Neural cell (in vitro differentiated cells): Measurements from ENCODE around the gene NOP14. TPM values are rescaled to one million over a fixed set of nuclear protein-coding genes. Genes with fewer than 3 reads are reported as not detected.

ENCODE experiments used
- H2AFZ ChIP-seq: fragments of 200-600, 300-800 bp; sonication (generic), shearing (Covaris generic); 2 replicates; pipeline ENCODE4 v1.6.0; 2014; ENCODE audit warnings: low read depth, mild to moderate bottlenecking, antibody characterized with exemption, low read length, moderate library complexity
- H3F3A ChIP-seq: fragments of 200-600 bp; shearing (Covaris generic); 2 replicates; pipeline ENCODE4 v1.6.1; 2016; ENCODE audit warnings: mild to moderate bottlenecking, moderate library complexity, mixed read lengths, antibody characterized with exemption, low read length; ENCODE audit not compliant: insufficient read depth, poor library complexity, severe bottlenecking
- H3K27ac ChIP-seq: fragments of 200-600, 300-800 bp; sonication (generic), shearing (Covaris generic); 2 replicates; pipeline ENCODE4 v1.5.1; 2014; ENCODE audit warnings: mild to moderate bottlenecking, low read length, moderate library complexity
- H3K27me3 ChIP-seq: fragments of 300-800, 200-600 bp; sonication (generic), shearing (Covaris generic); 2 replicates; pipeline ENCODE4 v1.6.0; 2014; ENCODE audit warnings: mild to moderate bottlenecking, low read depth, low read length, moderate library complexity; ENCODE audit not compliant: insufficient read depth
- H3K36me3 ChIP-seq: fragments of 300-800, 200-600 bp; sonication (generic), shearing (Covaris generic); 2 replicates; pipeline ENCODE4 v1.5.1; 2014; ENCODE audit warnings: mild to moderate bottlenecking, antibody characterized with exemption, low read length, moderate library complexity; ENCODE audit not compliant: insufficient read depth
- H3K4me2 ChIP-seq: fragments of 300-800, 200-600 bp; sonication (generic), shearing (Covaris generic); 2 replicates; pipeline ENCODE4 v1.6.0; 2014; ENCODE audit warnings: mild to moderate bottlenecking, low read length
- H3K4me3 ChIP-seq: fragments of 300-800, 200-600 bp; sonication (generic), shearing (Covaris generic); 2 replicates; pipeline ENCODE4 v1.5.1; 2014; ENCODE audit warnings: mild to moderate bottlenecking, low read length, moderate library complexity
- H3K79me2 ChIP-seq: fragments of 200-600 bp; shearing (Covaris generic); replicated peaks from 2 replicates; pipeline ENCODE4 v1.6.0; 2014; ENCODE audit warnings: mild to moderate bottlenecking, low read length, moderate library complexity; ENCODE audit not compliant: insufficient read depth
- H3K9ac ChIP-seq: fragments of 300-800, 200-600 bp; sonication (generic), shearing (Covaris generic); 2 replicates; pipeline ENCODE4 v1.6.1; 2016; ENCODE audit warnings: mild to moderate bottlenecking, low read length, mixed read lengths
- H3K9me2 ChIP-seq: fragments of 200-600 bp; shearing (Covaris generic); 2 replicates; pipeline ENCODE4 v1.6.1; 2016; ENCODE audit warnings: mild to moderate bottlenecking, low read length, mixed read lengths; ENCODE audit not compliant: insufficient read depth
- H3K9me3 ChIP-seq: fragments of 200-600, 300-800 bp; sonication (generic), shearing (Covaris generic); 2 replicates; pipeline ENCODE4 v1.6.1; 2016; ENCODE audit warnings: mild to moderate bottlenecking, mixed run types, low read length, moderate library complexity, mixed read lengths
- H4K20me1 ChIP-seq: fragments of 200-600 bp; shearing (Covaris generic); 2 replicates; pipeline ENCODE4 v1.6.1; 2016; ENCODE audit warnings: mild to moderate bottlenecking, mixed run types; ENCODE audit not compliant: insufficient read depth
- CTCF ChIP-seq: fragments of 450-650 bp; IDR thresholded peaks from 2 replicates; pipeline ENCODE4 v1.5.1; 2014; ENCODE audit warnings: antibody characterized with exemption, mild to moderate bottlenecking, moderate library complexity; ENCODE audit not compliant: poor library complexity, severe bottlenecking
- EP300 ChIP-seq: fragments of 450-650 bp; conservative IDR thresholded peaks from 2 replicates; pipeline ENCODE4 v1.6.1; 2014; ENCODE audit warnings: antibody characterized with exemption, mild to moderate bottlenecking, moderate library complexity; ENCODE audit not compliant: poor library complexity, severe bottlenecking
- EZH2 ChIP-seq: fragments of 200-600, 300-800 bp; shearing (Covaris generic), sonication (generic); IDR thresholded peaks from 2 replicates; pipeline ENCODE4 v1.6.1; 2014; ENCODE audit warnings: antibody characterized with exemption, low read length, borderline replicate concordance, mild to moderate bottlenecking; ENCODE audit not compliant: insufficient read depth, poor library complexity, severe bottlenecking
- MXI1 ChIP-seq: fragments of 450-650 bp; conservative IDR thresholded peaks from 2 replicates; pipeline ENCODE4 v1.6.1; 2014; ENCODE audit warnings: antibody characterized with exemption, mild to moderate bottlenecking; ENCODE audit not compliant: poor library complexity, severe bottlenecking
- POLR2AphosphoS5 ChIP-seq: IDR thresholded peaks from 2 replicates; pipeline ENCODE4 v1.6.1; 2012
- RAD21 ChIP-seq: fragments of 450-650 bp; conservative IDR thresholded peaks from 2 replicates; pipeline ENCODE4 v1.6.1; 2014; ENCODE audit warnings: antibody characterized with exemption, mild to moderate bottlenecking, moderate library complexity
- REST ChIP-seq: IDR thresholded peaks from 2 replicates; pipeline ENCODE4 v1.6.1; 2012; ENCODE audit warnings: borderline replicate concordance
- SMC3 ChIP-seq: fragments of 450-650 bp; conservative IDR thresholded peaks from 2 replicates; pipeline ENCODE4 v1.6.1; 2014; ENCODE audit warnings: antibody characterized with exemption, mild to moderate bottlenecking, moderate library complexity; ENCODE audit not compliant: poor library complexity
- TAF1 ChIP-seq: IDR thresholded peaks from 2 replicates; pipeline ENCODE4 v1.6.1; 2012; ENCODE audit warnings: low read depth
- polyA plus RNA-seq: library from polyadenylated mRNA; depleted of rRNA; stranded (reverse); fragments of >200 nt; gene quantifications from 2 replicates; pipeline ENCODE4 v1.2.3, GENCODE V29; 2014

The NOP14 gene
- polyA plus RNA-seq, 1 donor from 2014 or later: 6.3 TPM

- H3K79me2 ChIP-seq: no peaks in the 10 kb centered on the region
- no peak for TF ChIP-seq EZH2
- no peak for TF ChIP-seq SMC3
- TF ChIP-seq REST: no peak
- no peak for TF ChIP-seq MXI1
- TF ChIP-seq RAD21: no peak
- no peak for TF ChIP-seq TAF1
- no peak for TF ChIP-seq POLR2AphosphoS5
- no peak for TF ChIP-seq EP300
- TF ChIP-seq CTCF: no peak
- no peaks in the 10 kb centered on the region for H4K20me1 ChIP-seq
- H3K36me3 ChIP-seq: no peaks in the 10 kb centered on the region
- H3K27me3 ChIP-seq: no peaks in the 10 kb centered on the region
- H2AFZ ChIP-seq: no peak overlapping the region
- H3K9me2 ChIP-seq: no peaks in the 10 kb centered on the region
- no peak overlapping the region for H3K9ac ChIP-seq
- no peak overlapping the region for H3K4me2 ChIP-seq
- no peak overlapping the region for H3K27ac ChIP-seq
- no peak overlapping the region for H3K4me3 ChIP-seq
- H3K9me3 ChIP-seq: no peaks in the 10 kb centered on the region
- no peaks in the 10 kb centered on the region for H3F3A ChIP-seq
Measured at GRCh38 chr4:2944091-2944482, 19.1 kb downstream of the NOP14 start.

- no peaks in the 10 kb centered on the region for H3K36me3 ChIP-seq
- H2AFZ ChIP-seq: no peak overlapping the region
- H3K27me3 ChIP-seq: no peaks in the 10 kb centered on the region
- no peak overlapping the region for H3K4me2 ChIP-seq
- H3K27ac ChIP-seq: no peak overlapping the region
- TF ChIP-seq EZH2: no peak
- no peak for TF ChIP-seq POLR2AphosphoS5
- TF ChIP-seq SMC3: no peak
- TF ChIP-seq MXI1: no peak
- TF ChIP-seq REST: no peak
- no peak for TF ChIP-seq CTCF
- TF ChIP-seq EP300: no peak
- TF ChIP-seq TAF1: no peak
- no peak for TF ChIP-seq RAD21
- H3K9ac ChIP-seq: no peak overlapping the region
- H3K9me2 ChIP-seq: no peaks in the 10 kb centered on the region
- no peaks in the 10 kb centered on the region for H4K20me1 ChIP-seq
- no peaks in the 10 kb centered on the region for H3K9me3 ChIP-seq
- no peak overlapping the region for H3K4me3 ChIP-seq
- no peaks in the 10 kb centered on the region for H3F3A ChIP-seq
- H3K79me2 ChIP-seq: no peaks in the 10 kb centered on the region
Measured at GRCh38 chr4:2943364-2944090, 19.7 kb downstream of the NOP14 start.
